Inferior parietal cortex (tissue), 1 donor: ENCODE results near the gene POLR1A.
A peak's percentile ranks its signal among the peaks of the same experiment; 100 is the strongest.

ENCODE experiments used
- DNase-seq: peaks from one replicate; pipeline ENCODE4 v3.0.0-alpha.2; 2016; ENCODE audit errors: extremely low spot score

The POLR1A gene

DNA sequence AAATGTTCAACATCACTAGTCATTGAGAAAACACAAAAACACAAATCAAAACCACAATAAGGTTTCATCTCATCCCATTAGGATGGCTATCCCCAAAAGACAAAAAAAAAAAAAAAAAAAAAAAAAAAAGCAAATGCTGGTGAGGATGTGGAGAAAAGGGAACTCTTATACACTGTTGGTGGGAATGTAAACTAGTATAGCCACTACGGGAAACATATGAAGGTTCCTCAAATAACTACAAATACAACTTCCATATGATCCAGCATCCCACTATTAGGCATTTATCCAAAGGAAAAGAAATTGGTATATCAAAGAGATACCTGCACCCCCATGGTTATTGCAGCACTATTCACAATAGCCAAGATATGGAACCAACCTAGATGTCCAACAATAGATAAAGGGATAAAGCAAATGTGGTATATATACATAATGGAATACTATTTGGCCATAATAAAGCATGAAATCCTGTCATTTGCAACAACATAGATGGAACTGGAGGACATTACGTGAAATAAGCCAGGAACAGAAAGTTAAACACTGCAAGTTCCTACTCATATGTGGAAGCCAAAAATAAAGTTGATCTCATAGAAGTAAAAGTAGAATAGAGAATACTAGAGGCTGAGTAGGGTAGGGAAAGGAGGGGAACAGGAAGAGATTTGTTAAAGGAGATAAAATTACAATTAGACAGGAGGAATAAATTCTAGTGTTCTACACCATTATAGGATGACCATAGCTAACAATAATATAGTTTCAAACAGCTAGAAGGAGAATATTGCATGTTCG, 8.4 kb downstream of the POLR1A start:
- no peak for DNase-seq

DNA sequence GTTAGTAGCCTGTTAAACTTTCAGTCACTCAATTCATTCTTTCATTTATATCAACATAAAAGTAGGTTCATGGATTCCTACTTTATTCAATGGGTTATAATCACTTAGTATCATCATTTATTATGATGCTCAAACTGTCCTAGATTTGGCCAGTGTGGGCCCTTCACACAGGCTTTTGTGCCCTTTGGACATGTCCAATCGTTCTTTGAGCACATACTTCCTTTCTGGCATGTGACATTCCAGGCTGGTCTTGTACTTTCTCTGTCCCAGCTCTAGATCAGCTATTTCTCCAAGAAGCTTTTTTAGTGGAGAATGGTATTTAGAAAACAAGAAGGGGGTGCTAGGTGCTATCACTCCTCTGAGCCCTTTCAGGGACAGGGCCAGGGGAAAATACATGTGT, 11.5 kb downstream of the POLR1A start:
- no peak for DNase-seq

DNA sequence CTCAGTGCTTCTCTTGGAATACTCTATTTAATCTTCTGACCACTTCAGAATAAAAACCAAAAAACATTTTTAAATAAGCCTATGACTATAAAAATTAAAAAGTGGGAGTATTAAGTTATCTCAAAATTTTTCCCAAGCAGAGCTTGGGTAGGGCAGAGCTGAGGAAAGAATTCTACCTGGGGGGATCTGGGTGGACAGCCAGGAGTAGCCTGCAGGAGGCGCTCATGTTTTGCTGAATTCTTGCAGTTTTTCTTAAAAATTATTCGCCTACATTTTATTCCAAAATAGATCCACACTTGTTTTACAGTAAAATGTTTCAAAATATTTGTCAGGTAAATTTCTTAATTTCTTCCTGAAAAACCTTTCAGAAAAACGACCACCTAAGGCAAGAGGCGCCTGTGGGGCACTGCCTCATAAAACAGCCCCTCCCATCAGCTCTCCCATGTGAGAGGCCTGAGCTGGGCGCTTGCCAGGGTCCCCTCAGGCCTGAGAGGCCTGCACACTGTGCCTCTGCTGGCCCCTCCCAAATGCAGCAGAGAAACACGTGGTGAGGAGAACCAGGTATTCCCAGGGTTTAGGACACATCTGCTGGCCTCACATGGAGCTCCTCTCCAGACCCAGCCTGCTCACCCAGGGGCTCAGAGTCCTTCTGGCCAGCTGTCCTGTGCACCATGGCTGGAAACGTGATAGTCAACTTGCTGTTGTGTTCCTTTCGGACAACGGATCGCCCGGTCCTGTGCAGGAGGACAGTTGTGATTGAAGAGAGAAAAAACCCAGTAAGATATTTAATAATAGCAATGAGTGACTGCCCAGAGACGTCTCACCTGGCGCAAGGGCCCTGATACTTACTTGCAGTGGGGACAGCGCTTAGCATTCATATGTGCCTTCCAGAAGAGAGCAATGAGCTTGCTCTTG, 17.5 kb downstream of the POLR1A start:
- DNase-seq: no peak

DNA sequence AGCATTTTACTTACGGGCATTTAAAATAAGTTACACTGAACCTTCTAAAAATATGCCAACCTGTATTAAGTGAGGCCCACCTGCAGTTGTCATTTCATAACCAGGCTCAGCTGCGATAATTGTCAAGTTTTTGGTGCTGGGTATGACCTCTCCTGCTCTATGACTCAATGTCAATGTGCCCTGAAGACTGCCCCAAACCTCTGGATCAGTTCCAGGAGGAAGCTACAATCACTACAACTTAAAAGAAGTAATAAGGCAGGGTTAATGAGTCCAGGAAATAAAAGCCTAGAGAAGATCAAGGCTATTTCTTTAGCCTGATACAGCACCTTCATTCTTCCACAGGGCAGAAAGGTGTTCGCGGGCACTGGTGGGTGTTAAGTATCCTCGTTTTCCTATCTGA, 22.9 kb downstream of the POLR1A start:
- DNase-seq: no peak

DNA sequence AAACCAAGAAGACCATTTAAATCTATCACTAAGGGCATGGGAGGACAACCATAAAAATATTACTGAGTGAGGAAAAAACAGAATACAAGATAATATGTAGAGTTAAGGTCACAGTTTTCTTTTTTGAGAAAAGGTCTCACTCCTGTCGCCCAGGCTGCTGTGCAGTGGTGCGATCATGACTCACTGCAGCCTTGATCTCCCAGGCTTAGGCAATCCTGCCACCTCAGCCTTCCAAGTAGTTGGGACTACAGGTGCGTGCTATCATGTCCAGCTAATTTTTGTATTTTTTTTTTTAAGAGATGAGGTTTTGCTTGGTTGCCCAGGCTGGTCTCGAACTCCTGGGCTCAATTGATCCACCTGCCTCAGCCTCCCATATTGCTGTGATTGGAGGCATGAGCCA, 24.0 kb downstream of the POLR1A start:
- no peak for DNase-seq

DNA sequence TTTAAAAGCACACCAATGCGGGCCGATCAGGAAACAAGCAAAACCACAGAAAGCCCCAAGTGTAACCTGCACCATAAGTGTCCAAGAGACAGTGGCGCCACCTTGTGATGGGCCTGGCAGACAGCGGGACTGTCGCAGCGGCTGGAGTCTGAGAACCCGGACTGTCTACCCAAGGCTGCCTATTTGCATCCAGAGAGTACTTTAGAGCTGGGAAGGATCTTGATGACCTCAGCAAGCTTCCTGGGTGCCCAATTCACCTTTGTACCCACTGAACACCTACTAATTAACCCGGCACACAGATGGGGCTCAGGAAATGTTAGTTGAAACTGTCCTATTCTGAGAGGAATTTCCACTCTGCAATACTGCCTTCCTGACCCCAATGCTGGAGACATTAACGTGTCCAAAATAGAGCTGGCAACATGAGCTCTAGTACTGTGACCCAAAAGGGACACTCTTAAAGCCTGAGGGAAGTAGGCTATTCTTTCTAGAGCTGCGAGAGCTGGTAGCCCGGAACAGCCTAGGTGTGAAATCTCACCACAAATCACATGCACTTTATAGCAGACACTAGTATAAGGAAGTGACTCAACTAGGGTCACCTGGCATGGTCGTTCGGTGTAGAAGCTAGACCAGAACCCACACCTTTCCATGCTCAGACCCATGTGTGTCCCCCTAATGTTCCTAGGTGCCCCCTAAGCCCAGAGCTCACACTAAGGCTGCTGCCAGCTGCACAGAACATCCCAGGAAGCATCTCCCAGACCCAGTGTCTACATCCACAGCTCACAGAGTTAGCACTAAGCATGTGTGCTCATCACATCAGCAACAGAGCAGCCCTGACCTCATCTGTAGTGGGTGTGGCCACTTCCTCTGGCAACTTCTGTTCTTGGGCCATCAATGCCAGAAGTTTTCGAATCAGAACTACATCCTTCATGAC, 25.4 kb downstream of the POLR1A start:
- peak; percentile 74 for DNase-seq

DNA sequence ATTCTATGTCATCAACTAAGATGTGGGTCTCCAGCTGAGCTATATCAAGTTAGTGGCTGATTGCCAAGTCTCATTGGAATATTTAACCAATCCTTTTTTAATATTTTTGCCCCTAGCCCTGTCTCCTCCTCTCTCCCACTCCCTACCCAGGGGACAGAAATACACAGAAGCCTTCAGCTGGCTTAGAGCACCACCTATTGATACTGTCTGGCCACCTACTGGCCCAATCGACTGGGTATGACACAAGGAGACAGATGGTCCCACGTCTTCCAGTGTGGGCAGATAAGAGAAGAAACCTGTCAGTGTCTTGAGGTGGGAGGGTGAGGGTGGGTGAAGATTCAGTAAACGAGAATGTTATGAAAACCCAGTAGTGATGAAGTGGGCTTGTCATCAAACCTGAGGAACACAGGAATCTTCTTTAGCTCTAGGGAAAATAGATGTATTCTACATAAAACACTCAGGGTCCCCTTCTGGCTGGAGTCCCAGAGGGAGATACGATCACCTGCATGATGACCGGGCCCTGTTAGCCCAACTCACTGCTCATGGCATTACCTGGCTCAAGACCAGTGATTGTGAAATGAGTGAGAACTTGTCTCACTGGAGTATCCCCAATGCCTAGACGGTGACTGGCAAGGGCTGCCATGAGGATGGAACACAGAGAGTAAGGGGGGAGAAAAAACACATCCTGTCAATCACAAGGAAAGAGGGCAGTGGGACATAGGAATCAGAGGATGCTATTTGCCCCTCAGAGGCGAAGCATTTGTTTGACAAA, 26.7 kb downstream of the POLR1A start:
- DNase-seq: peak; percentile 85

DNA sequence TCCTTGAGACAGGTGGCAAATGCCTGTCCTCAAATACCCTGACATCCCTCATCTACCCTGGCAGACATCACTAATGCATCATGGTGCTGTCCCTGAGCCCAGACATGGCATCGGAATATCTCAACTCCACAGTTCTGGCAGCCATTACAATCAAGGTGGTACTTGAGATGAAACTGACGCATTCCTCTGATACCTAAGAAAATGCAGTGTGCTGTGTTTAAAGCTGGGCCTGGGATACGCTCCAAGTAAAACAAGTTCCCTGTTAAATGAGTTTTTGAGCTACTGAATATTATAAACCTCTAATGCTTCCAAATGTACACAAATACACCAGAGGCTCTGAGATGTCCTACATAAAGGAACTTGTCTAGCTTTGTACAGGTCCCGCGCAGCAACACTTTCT, 29.8 kb downstream of the POLR1A start:
- DNase-seq: no peak

DNA sequence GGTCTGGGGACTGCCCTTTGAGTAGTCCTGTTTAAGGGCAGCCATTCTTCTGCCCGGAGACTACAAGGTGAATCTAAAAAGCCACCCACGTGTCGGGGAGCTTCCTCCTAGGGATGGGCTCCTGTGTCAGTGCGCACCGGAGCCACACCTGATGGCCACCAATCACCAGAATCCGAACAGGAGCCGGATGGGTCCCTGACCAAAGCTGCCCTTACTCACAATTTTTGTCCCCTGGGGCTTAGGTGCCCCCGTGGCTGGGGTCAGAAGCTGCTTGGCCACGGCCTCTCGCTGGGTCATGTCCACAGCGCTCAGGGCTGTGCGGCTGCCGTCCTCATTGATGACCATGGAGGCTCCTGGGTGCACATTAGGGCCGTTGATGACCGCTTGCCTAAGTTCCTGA, 30.9 kb downstream of the POLR1A start:
- DNase-seq: no peak

DNA sequence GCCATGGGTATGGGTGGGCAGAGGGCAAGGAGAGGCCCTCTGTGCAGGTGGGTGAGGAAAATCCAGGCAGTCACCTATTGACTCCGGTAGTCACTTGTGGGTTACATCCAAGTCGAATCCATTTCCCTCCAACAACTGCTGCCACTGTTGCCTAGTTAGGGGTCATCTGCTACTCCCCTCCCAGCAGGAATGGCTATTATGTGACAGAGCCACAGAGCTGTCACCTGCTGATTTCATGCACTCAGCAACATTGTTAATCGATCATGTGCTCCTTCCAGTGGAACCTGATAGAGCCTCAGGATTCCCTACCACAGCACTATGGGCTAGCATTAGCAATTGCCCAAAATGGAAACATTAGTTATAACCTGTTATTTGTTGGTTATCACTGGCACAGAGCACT, 31.4 kb downstream of the POLR1A start:
- no peak for DNase-seq

DNA sequence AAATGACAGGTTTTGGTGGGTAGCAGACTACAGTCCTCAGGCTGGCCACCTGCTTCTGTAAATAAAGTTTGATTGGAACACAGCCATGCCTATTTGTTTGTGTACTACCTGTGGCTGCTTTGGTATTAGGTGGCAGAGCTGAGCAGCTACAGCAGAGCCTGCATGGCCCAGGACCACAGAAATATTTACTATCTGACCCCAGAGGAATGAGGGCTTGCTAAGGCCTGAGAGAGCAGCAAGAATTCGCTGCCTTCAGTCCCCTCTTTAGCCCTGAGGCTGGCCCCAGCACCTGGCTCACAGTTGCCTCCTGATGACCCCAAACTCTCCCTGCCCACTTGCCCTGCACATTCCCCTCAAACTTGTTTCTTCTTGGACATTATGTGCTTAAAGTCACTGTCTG, 32.5 kb downstream of the POLR1A start:
- DNase-seq: no peak

DNA sequence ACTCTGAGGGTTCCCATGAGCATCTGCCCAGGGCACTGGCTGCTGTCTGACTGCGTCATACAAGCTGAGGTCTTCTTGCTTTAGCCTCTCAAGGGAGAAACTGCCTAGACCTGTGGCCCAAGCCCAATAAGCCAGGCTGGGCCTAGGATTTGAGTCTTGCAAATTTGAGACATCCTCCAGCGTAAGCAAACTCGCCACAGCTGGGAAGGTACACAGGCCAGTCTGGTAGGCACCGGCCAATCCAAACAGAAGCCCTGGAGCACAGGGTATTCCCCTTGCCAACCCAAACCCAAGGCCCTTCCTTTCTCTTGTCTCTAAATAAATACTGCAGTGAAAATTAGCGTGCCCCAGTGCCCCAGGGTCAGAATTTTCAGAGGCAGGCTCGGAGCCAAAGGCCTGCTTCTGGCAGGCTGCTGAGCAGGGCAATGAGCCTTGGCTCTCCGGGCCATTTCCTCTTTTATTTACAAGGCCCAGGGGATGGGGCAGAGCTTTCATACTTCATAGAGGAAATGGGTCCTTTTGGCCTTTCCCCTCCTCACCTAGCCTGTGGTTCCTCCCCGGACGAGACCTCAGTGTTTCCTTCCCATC, 33.3 kb downstream of the POLR1A start:
- DNase-seq: no peak

DNA sequence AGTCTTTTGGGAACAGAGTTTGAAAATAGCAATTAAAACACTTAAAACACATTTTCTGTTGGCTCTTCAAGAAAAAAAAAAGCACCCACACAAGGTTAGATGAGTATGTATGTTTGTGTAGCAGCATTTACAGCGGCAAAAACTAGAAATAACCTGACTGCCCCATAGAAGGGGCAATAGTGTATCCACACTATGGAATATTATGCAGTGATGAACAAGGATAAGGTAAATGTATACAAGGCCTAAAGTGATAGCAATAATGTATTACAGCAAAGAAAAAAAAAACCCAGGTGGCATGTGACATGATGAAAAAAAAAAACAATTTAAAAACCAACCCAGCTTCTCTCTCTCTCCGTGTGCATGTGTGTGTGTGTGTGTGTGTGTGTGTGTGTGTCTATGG, 34.8 kb downstream of the POLR1A start:
- DNase-seq: no peak

DNA sequence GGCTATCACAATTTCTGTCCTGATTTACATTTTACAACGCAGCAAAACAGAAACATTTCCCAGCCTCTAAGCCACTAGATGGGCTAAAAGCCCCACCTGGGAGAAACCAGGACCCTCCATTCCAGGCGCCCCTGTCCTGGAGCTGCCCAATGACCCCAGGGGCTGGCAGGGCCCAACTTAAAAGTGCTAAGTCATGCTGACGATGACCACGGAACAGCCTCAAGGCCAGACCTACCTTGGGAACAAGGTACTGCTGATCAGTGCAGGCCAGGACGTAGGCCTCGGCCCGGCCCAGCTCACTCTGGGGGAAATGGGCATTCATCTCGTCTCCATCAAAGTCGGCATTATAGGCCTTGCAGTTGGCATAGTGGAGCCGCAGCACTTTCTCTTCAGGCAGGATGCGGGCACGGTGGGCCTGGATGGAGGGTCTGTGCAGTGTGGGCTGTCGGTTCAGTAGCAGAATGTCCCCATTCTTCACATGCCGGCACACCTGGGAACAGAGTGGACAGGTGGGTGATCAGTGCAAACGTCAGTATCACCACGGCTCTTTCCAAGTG, 35.8 kb downstream of the POLR1A start:
- DNase-seq: no peak

DNA sequence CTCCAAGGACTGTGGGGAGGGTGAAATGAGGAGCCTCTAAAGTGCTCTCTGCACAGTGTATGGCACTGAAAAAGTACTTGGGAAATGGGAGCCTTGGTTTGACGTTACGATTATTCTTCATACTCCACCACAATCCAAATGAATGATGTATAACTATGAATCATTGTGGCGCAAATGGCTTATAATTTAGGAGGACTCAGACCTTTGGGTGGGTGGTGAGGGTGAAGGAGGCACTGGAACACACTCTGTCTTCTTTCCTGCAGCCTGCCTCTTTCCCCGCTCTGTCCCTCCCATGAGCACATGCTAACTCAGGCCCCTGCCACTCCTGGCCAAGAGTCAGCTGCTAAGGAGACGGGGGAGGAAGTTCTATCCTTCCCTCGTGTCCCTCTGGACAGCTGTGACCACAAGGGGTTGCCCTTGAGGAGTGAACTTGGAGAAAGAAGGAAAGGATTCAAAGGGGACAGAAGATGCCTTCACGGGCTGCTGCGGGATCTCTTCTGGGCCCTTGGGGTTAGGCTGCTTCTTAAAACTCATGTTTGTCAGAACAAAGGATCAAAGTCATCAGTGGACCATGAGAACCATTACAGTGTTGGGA, 36.5 kb downstream of the POLR1A start:
- DNase-seq: no peak

DNA sequence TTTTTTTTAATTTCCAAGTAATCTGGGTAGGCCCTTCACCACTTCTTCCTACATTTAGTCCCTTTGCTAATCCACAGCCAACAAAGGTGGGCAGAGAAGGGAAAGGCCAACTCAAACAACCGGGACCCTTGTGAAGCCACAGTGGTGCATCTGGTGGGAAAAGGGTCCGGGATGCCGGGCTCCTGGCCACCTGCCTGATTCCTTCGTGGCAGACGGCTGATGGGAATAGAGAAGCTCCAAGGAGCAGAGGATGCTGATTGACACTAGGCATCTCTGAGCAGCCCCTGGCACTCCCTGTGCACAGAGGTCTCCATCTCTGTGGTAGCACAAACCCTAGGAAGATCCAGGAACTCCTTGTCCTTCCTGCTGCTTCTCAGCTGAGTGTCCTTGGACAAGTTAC, 37.0 kb downstream of the POLR1A start:
- DNase-seq: no peak

DNA sequence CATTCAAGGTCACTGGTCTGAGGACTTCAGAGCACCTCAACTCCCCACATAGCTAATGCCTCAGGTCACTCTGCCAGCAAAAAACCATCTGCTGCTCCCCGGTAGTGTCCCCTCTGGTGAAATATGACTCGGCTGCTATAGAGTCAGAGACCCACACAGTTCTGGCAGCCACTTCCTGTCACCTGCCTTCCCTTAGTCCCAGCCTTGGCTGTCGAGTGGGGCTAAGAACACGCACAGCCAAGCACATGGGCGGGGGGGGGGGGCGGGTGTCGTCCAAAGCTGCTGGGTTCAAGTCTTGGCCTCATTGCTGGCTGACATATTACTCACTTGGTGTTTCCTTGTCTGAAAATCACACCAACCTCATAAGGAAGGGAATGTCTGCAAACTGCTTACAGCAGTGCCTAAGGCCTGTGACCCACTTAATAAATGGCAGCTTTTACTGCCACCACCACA, 37.5 kb downstream of the POLR1A start:
- DNase-seq: no peak

DNA sequence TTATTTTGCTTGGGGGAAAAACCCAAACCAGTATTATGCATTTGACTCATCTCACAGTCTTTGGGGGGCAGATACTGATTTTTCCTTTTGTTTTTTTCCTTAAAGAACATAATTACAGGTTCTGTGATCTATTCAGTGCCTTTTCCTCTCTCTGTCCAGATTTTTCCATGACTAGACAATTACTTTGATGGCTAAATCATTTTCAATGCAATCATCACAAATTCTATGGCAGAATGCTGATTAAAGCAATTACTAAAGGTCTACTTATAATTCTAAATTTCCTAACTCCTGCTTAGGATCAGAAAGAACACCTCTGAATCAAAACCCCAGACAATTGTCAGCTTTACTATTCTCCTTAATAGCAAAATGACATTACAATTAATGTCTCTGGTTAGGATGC, 38.8 kb downstream of the POLR1A start:
- no peak for DNase-seq

DNA sequence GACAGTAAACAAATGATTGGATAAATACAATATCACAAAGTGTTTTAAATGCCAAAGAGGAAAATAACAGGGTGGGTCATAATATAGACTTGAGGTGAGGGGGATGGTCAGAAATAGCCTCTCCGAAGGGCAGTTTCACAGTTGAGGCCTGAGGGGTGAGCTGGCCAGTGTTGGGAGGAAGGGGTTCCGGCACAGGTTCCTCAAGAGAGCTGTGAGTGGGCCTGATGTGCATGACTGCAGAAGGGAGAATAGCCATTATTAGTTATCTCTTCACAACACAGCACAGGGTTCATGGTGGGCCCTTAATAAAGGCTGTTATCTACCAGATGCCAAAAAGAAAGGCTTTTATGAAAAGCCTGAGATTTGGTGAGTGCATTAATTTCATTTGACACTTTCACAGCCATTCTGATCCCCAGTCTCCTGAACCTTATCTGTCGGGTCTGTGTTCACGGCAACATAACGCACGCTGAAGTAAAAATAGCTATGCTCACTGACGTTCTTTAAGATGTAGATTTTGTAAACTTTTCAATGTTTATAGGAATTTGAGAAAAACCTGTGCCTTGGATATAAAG, 39.6 kb downstream of the POLR1A start:
- DNase-seq: no peak

DNA sequence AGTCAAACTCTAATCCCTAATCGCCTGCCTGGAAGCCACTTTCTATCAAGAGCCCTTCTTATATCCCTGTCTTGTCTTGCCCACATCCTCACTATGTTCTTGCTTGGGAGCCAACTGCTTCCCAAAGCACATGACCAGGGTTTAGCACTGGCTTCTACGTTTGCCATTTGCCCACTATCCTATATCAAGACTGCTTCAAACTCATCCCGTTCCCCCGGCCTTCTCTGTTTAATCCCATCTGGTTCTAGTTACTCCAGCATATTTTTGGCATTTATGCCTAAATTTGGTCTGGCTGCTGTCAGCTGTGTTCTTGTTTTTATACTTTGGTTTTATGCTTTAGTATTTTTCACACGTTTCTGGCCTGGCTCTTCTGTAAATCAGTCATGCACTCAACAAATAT, 40.2 kb downstream of the POLR1A start:
- peak; percentile 32 for DNase-seq
